Calu3 (cell line): ENCODE results near the gene STRN. TPM values are rescaled to one million over a fixed set of nuclear protein-coding genes. Genes with fewer than 3 reads are reported as not detected.
A peak's percentile ranks its signal among the peaks of the same experiment; 100 is the strongest.

ENCODE experiments used
- Bru-seq: library from RNA; stranded (reverse); fragments of 400-500 nt; gene quantifications from one replicate; lab custom pipeline; 2021; lab: Mats Ljungman, UMichigan
- BruChase-seq, 2 experiments: library from RNA; stranded (reverse); fragments of 400-500 nt; gene quantifications; one replicate each; lab custom pipeline; 2021; lab: Mats Ljungman, UMichigan
- BruUV-seq: library from RNA; stranded (reverse); fragments of 400-500 nt; replicated peaks from 2 replicates; lab custom pipeline; 2021; lab: Mats Ljungman, UMichigan
- CTCF ChIA-PET: fragments of 300-600 bp; sonication (Branson Sonifier 250); formaldehyde crosslinking; loops from one replicate; lab custom pipeline; 2022; ENCODE audit warnings: antibody characterized with exemption; lab: Charles Lee
- DNase-seq: peaks from one replicate; pipeline ENCODE4 v3.0.0; 2022
- H3K27ac Mint-ChIP-seq: one replicate; pipeline ENCODE4 v1.8.0; 2022; ENCODE audit warnings: mixed read lengths; ENCODE audit not compliant: unreplicated experiment
- H3K27me3 Mint-ChIP-seq: one replicate; pipeline ENCODE4 v1.8.0; 2022; ENCODE audit warnings: mixed read lengths; ENCODE audit not compliant: unreplicated experiment
- H3K36me3 Mint-ChIP-seq: one replicate; pipeline ENCODE4 v1.8.0; 2022; ENCODE audit warnings: mild to moderate bottlenecking, moderate library complexity, mixed read lengths; ENCODE audit not compliant: insufficient read depth, unreplicated experiment
- H3K4me1 Mint-ChIP-seq: one replicate; pipeline ENCODE4 v1.8.0; 2022; ENCODE audit warnings: mild to moderate bottlenecking, low read depth, mixed read lengths; ENCODE audit not compliant: unreplicated experiment
- H3K4me3 Mint-ChIP-seq: one replicate; pipeline ENCODE4 v1.8.0; 2022; ENCODE audit warnings: mild to moderate bottlenecking, low read depth, moderate library complexity, mixed read lengths; ENCODE audit not compliant: unreplicated experiment
- H3K9me3 Mint-ChIP-seq: one replicate; pipeline ENCODE4 v1.8.0; 2022; ENCODE audit warnings: low read depth, mixed read lengths; ENCODE audit not compliant: unreplicated experiment
- intact Hi-C: fragments of 100-400 bp; cut with micrococcal nuclease; formaldehyde crosslinking; loops from one replicate; pipeline ENCODE4 v1.10.0; 2022; ENCODE audit not compliant: unreplicated experiment
- long read RNA-seq: library from polyadenylated mRNA; stranded (forward); transcript quantifications from one replicate; pipeline ENCODE4 v2.0.0, GENCODE V29; 2022
- total RNA-seq: library from RNA; stranded (reverse); gene quantifications from 2 replicates; pipeline ENCODE4 v1.2.3, GENCODE V29; 2022
- TF ChIP-seq, protein P1 (sequence below): fragments of 200-600 bp; IDR thresholded peaks from one replicate; pipeline ENCODE4 v1.8.0; 2022; ENCODE audit warnings: antibody characterized with exemption; ENCODE audit not compliant: unreplicated experiment

STRN gene
- total RNA-seq = 25.9 and 29.3 TPM in 2 replicates
- percentile 80 among the genes with signal in this experiment for Bru-seq, nascent RNA
- percentile 78 among the genes with signal in this experiment for BruChase-seq, experiment 1, labeled RNA remaining after a 6-hour chase
- percentile 76 among the genes with signal in this experiment for BruChase-seq, experiment 2, labeled RNA remaining after a 2-hour chase
- long read RNA-seq, full-length matches to known transcripts = 5 of 14 reads
- long read RNA-seq, partial matches to known transcripts = 1 of 14 reads
- long read RNA-seq, other reads (novel, unspliced or antisense) = 8 of 14 reads

GRCh38 chr2:36966370-36967235 is at the start of gene STRN:
Gene STRN (minus strand): TSS chr2:36966536. CDS start chr2:36966463, 73 bp downstream.
- Mint-ChIP-seq H3K4me3 (peak within 1 kb of the TSS; percentile 90), H3K9me3 (no peaks in the 10 kb centered on the region), H3K4me1 (peaks cover 41% of the 10 kb centered on the region), H3K27ac (peak within 1 kb of the TSS; percentile 93), H3K27me3 (no peaks in the 10 kb centered on the region), H3K36me3 (peaks cover 26% of the 10 kb centered on the region)
- CTCF ChIA-PET = interaction anchor here (0.6 to 0.7 kb wide), 4 partner anchors 8 to 187 kb away, joined by 3 to 4 read pairs (median 3); no protein-coding TSS in a partner anchor
- DNase-seq = peak; percentile 98
- TF ChIP-seq, protein P1, sequence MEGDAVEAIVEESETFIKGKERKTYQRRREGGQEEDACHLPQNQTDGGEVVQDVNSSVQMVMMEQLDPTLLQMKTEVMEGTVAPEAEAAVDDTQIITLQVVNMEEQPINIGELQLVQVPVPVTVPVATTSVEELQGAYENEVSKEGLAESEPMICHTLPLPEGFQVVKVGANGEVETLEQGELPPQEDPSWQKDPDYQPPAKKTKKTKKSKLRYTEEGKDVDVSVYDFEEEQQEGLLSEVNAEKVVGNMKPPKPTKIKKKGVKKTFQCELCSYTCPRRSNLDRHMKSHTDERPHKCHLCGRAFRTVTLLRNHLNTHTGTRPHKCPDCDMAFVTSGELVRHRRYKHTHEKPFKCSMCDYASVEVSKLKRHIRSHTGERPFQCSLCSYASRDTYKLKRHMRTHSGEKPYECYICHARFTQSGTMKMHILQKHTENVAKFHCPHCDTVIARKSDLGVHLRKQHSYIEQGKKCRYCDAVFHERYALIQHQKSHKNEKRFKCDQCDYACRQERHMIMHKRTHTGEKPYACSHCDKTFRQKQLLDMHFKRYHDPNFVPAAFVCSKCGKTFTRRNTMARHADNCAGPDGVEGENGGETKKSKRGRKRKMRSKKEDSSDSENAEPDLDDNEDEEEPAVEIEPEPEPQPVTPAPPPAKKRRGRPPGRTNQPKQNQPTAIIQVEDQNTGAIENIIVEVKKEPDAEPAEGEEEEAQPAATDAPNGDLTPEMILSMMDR = no peak
- BruUV-seq = no TSS peak
- intact Hi-C loops = no loop called here

DNA sequence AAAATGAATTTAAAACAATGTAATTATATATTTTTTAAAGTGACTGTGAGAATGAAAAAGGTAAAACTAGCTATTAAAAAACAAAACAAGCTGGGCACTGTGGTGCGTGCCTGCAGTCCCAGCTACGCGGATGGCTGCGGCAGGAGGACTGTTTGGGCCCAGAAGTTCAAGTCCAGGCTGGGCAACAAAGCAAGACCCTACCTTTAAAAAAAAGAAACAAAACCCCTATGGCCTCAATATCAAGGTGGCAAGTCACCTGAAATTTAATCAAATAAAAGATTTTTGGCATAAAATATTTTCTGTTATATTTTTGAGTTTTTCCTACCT is 46.9 kb upstream of the STRN start:
- BruUV-seq = no TSS peak
- intact Hi-C loops = no loop called here
- CTCF ChIA-PET = no interaction called here
- H3K27me3 Mint-ChIP-seq = no peaks in the 10 kb centered on the region
- H3K4me3 Mint-ChIP-seq = no peak overlapping the region
- H3K36me3 Mint-ChIP-seq = peaks cover under 1% of the 10 kb centered on the region
- H3K4me1 Mint-ChIP-seq = no peaks in the 10 kb centered on the region
- H3K9me3 Mint-ChIP-seq = no peaks in the 10 kb centered on the region
- DNase-seq = no peak
- TF ChIP-seq, protein P1 = no peak
- no peak overlapping the region for H3K27ac Mint-ChIP-seq

- H3K27me3 Mint-ChIP-seq = no peaks in the 10 kb centered on the region
- DNase-seq = no peak
- H3K9me3 Mint-ChIP-seq = no peaks in the 10 kb centered on the region
- no peak overlapping the region for H3K27ac Mint-ChIP-seq
- BruUV-seq = no TSS peak
- CTCF ChIA-PET = no interaction called here
- H3K4me3 Mint-ChIP-seq = no peak overlapping the region
- intact Hi-C loops = no loop called here
- TF ChIP-seq, protein P1 = no peak
- H3K36me3 Mint-ChIP-seq = no peaks in the 10 kb centered on the region
- no peaks in the 10 kb centered on the region for H3K4me1 Mint-ChIP-seq
Measured at GRCh38 chr2:37011130-37011529, 44.8 kb upstream of the STRN start.

- intact Hi-C loops = loop anchor here (1.0 to 10.0 kb wide), 2 partner anchors 90 to 225 kb away; no protein-coding TSS in a partner anchor
- DNase-seq = peak; percentile 11
- Mint-ChIP-seq H3K4me3 (no peak overlapping the region), H3K27ac (no peak overlapping the region), H3K27me3 (no peaks in the 10 kb centered on the region), H3K4me1 (no peaks in the 10 kb centered on the region), H3K9me3 (no peaks in the 10 kb centered on the region), H3K36me3 (peaks cover 7% of the 10 kb centered on the region)
- no TSS peak for BruUV-seq
- CTCF ChIA-PET = no interaction called here
- TF ChIP-seq, protein P1 = peak; percentile 69
Measured at GRCh38 chr2:37005118-37005868, 39.0 kb upstream of the STRN start.
